T-helper 2 cell treated with Interferon-gamma antibody and Interleukin-4, amounts not matched to agents 5 μg/mL and 100 μg/mL, for 36 hours (primary cell): ENCODE measurements around the gene ASGR1.
A peak's percentile ranks its signal among the peaks of the same experiment; 100 is the strongest.
"Not testable (repeated sequence)": the region's sequence is repeated elsewhere in the genome, so short reads cannot be mapped to it uniquely, and the experiment has no call there.

ENCODE experiments used
- DNase-seq: peaks from one replicate; pipeline ENCODE4 v3.0.0; 2021; ENCODE audit warnings: low spot score
- H3K27ac Mint-ChIP-seq: one replicate; pipeline ENCODE4 v1.8.0; 2021; ENCODE audit warnings: mild to moderate bottlenecking, mixed read lengths
- H3K27me3 Mint-ChIP-seq: one replicate; pipeline ENCODE4 v1.8.0; 2021; ENCODE audit warnings: low read depth, mixed read lengths
- H3K36me3 Mint-ChIP-seq: one replicate; pipeline ENCODE4 v1.8.0; 2021; ENCODE audit warnings: low read depth, mixed read lengths
- H3K4me1 Mint-ChIP-seq: one replicate; pipeline ENCODE4 v1.8.0; 2021; ENCODE audit warnings: low read depth, mixed read lengths
- H3K4me3 Mint-ChIP-seq: one replicate; pipeline ENCODE4 v1.8.0; 2022; ENCODE audit warnings: mild to moderate bottlenecking, moderate library complexity, mixed read lengths
- H3K9me3 Mint-ChIP-seq: one replicate; pipeline ENCODE4 v1.8.0; 2021; ENCODE audit warnings: mixed read lengths

The ASGR1 gene

DNA sequence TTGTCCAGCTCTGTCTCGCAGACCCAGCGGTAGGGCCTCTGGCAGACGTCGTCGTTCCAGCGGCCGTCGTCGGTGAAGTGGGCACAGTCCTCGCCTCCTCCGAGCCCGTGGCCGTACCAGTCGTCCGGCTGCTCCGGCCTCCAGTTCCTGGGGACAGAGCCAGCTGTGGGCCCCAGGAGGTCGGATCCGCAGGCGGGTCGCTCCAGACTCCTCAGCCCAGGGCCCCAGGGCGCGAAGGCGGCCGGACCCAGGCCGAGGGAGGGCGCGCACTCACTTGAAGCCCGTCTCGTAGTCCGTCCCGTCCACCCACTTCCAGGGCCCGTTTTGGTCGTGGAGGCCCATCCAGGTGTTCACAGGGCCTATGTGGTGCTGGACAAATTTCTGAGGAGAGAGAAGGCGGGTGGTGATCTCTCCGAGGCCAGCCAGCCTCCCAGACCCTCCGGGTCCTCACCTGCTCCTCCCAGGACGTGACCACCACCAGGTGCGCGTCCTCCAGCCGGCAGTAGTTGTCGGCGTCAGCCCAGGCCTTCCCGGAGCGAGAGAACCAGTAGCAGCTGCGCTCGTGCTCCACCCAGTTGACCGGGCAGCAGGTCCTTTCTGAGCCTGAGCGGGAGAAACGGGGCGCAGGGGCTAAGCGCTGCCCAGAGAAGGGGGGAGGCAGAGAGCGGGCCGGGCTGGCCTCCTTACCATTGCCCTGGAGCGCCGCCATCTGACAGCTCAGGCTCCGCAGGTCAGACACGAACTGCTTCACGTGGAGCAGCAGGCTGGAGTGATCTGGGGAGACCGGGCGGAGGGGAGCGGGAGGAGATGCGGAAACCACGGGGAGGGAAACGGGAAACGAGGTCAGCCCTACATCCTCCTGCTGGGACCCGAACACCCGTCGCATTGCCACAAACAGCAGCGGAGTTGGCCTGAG lies 5.2 kb downstream of the ASGR1 start:
- Mint-ChIP-seq H3K9me3 (no peaks in the 10 kb centered on the region), H3K27me3 (peaks cover 18% of the 10 kb centered on the region), H3K4me3 (no peak overlapping the region), H3K27ac (no peak overlapping the region), H3K4me1 (peaks cover 15% of the 10 kb centered on the region), H3K36me3 (no peaks in the 10 kb centered on the region)
- peak; percentile 32 for DNase-seq

DNA sequence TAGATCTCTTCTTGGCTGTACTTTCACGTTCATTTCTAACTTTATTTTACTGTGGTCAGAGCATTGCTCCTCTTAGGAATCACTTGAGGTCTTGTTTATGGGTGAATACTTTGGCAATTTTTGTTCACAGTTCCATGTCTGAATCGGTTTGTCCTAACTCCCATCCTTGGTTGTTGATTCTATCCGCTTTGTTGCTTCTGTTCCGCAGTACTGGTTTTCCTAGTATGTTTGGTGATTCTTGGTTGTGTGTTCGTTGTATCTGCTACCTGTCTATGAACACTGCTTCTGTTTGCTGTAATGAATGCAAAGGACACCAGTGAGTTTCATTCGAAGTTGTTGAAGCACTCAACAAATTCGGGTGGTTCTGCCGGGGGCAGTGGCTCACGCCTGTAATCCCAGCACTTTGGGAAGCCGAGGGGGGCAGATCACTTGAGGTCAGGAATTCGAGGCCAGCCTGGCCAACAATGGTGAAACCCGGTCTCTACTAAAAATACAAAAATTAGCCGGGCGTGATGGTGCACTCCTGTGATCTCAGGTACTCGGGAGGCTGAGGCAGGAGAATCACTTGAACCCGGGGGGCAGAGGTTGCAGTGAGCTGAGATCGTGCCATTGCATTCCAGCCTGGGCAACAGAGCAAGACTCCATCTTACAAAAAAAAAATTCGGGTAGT lies 6.5 kb downstream of the ASGR1 start:
- not testable (repeated sequence) for DNase-seq, H3K4me3 Mint-ChIP-seq, H3K4me1 Mint-ChIP-seq, H3K27ac Mint-ChIP-seq, H3K27me3 Mint-ChIP-seq, H3K9me3 Mint-ChIP-seq, H3K36me3 Mint-ChIP-seq

DNA sequence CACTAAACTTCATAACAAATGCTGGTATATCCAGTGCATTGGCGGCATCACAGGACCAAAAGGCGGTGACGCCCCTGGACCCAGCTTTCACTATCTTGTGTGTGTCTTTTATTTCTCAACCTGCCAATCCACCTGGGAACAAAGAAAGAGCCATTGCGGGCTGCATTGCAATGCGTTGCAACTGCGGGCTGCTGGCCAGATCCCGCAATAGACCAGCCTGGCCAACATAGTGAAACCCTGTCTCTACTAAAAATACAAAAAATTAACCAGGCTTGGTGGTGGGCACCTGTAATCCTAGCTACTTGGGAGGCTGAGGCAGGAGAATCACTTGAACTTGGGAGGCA lies 9.6 kb downstream of the ASGR1 start:
- DNase-seq, H3K4me1 Mint-ChIP-seq, H3K36me3 Mint-ChIP-seq, H3K4me3 Mint-ChIP-seq, H3K9me3 Mint-ChIP-seq, H3K27me3 Mint-ChIP-seq, H3K27ac Mint-ChIP-seq: not testable (repeated sequence)

DNA sequence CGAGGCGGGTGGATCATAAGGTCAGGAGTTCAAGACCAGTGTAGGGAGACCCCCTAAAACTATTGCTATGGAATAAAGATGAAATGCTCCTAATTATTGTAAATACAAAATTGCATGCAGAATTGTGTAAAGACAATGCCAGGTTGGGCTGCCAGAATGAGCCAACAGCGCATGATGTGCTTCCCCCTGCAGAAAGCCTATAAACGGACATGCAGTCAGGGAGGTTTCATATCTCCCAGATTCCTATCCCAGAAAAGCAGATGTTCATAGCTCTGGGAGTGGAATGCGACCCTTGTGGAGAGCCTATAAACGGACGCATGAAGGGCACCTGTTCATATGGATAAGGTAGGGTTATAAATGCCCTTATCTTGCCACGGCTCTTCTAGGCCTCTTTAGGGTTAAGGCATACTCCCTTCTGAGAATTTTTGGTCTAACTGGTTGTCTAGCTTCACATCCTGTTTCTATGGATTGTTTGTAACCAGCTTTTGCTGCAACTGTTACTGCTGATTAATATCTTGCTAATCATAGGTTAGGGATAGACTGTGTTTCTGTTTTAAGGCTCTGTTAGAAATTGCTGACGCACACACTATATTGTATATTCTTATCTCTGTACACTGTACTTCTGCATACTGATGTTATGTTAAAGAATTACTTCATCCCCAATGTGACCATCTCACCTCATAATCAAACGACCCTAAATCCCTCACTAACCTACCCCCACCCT lies 10.2 kb downstream of the ASGR1 start:
- H3K27me3 Mint-ChIP-seq, DNase-seq, H3K27ac Mint-ChIP-seq, H3K36me3 Mint-ChIP-seq, H3K4me3 Mint-ChIP-seq, H3K9me3 Mint-ChIP-seq, H3K4me1 Mint-ChIP-seq: not testable (repeated sequence)

DNA sequence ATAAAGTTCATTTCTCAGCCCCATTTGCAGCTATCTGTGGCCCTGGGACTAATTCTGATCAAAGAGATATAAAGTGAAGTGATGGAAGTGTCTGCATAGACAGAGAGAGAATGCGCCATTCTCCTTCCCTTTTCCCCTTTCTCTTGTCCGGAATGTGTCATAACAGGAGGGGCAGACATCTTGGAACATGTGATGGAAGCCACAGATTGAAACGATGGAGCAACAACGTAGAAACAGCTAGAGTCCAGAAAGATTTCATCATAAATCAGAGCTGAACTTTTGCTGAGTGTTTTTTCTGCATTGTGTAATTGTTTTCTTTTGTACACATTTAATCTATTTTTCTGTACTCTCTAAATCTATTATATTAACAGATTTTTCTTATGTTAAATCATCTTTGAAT lies 11.3 kb downstream of the ASGR1 start:
- Mint-ChIP-seq H3K4me3 (no peak overlapping the region), H3K27ac (no peak overlapping the region), H3K27me3 (peaks cover 6% of the 10 kb centered on the region), H3K4me1 (peaks cover 4% of the 10 kb centered on the region), H3K36me3 (no peaks in the 10 kb centered on the region), H3K9me3 (no peaks in the 10 kb centered on the region)
- DNase-seq = no peak

DNA sequence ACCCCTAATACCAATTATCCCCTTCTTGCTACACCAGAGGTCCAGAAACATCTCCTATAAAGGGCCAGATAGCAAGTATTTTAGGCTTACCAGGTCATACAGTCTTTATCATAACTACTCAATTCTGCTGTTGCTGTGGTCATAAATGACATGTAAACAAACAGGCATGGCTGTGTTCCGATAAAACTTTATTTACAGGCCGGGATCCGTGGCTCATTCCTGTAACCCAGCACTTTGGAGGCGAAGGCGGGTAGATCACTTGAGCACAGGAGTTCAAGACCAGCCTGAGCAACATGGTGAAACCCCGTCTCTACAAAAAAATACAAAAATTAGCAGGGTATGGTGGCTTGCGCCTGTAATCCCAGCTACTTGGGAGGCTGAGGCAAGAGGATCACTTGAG lies 12.3 kb downstream of the ASGR1 start:
- H3K4me1 Mint-ChIP-seq = peaks cover 4% of the 10 kb centered on the region
- no peak for DNase-seq
- no peaks in the 10 kb centered on the region for H3K36me3 Mint-ChIP-seq
- H3K9me3 Mint-ChIP-seq = no peaks in the 10 kb centered on the region
- no peak overlapping the region for H3K4me3 Mint-ChIP-seq
- no peaks in the 10 kb centered on the region for H3K27me3 Mint-ChIP-seq
- H3K27ac Mint-ChIP-seq = no peak overlapping the region

DNA sequence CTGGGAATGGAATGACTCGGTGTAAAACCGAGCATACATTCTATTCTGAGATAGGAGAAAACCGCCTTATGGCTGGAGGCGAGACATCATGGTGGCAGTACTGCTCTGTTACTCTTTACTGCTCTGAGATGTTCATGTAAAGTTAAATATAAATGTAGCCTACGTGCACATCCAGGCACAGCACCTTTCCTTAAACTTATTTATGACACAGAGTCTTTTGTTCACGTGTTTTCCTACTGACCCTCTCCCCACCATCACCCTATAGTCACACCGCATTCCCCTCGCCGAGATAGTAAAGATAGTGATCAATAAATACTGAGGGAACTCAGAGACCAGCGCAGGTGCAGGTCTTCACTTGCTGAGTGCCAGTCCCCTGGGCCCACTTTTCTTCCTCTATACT lies 19.6 kb downstream of the ASGR1 start:
- H3K27me3 Mint-ChIP-seq, H3K36me3 Mint-ChIP-seq, H3K4me1 Mint-ChIP-seq, DNase-seq, H3K9me3 Mint-ChIP-seq, H3K4me3 Mint-ChIP-seq, H3K27ac Mint-ChIP-seq: not testable (repeated sequence)

DNA sequence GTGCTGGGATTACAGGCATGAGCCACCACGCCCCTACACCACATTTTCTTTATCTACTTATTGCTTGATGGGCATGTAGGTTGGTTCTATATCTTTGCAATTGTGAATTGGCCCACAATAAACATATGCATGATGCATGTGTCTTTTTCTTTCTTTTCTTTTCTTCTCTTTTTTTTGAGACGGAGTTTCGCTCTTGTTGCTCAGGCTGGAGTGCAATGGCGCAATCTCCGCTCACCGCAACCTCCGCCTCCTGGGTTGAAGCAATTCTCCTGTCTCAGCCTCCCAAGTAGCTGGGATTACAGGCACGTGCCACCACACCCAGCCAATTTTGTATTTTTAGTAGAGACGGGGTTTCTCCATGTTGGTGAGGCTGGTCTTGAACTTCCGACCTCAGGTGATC lies 20.7 kb downstream of the ASGR1 start:
- not testable (repeated sequence) for H3K36me3 Mint-ChIP-seq, DNase-seq, H3K4me1 Mint-ChIP-seq, H3K9me3 Mint-ChIP-seq, H3K27ac Mint-ChIP-seq, H3K4me3 Mint-ChIP-seq
- peaks cover 13% of the 10 kb centered on the region for H3K27me3 Mint-ChIP-seq

DNA sequence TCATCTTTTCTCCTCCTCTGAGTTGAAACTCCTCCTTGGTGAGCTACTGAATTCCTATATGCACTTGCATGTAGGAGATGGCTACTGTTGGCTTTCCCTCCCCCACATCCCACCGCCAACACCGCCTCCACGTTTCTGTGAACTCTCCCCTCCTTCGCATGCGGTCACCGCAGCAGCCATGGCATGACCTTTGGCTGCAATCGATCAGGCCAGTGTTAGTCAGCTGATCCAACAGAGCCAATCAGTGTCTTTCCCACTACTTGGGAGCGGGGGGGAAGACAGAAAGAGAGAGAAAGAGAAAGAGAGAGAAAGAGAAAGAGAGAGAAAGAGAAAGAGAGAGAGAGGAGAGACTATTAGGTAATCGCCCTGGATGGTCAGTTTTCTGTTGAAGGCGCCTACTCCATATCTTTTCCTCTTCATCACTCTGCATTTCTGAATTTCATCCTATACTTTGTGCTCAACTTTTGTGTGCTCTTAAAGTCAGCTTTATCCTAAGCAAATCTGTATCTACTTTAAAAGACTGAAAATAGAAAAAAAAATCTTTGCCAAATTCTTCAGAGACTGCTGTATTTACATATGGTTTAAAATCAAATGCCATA lies 22.7 kb downstream of the ASGR1 start:
- Mint-ChIP-seq H3K9me3 (no peaks in the 10 kb centered on the region), H3K36me3 (no peaks in the 10 kb centered on the region), H3K27ac (no peak overlapping the region), H3K27me3 (peaks cover 19% of the 10 kb centered on the region), H3K4me1 (no peaks in the 10 kb centered on the region), H3K4me3 (no peak overlapping the region)
- no peak for DNase-seq

DNA sequence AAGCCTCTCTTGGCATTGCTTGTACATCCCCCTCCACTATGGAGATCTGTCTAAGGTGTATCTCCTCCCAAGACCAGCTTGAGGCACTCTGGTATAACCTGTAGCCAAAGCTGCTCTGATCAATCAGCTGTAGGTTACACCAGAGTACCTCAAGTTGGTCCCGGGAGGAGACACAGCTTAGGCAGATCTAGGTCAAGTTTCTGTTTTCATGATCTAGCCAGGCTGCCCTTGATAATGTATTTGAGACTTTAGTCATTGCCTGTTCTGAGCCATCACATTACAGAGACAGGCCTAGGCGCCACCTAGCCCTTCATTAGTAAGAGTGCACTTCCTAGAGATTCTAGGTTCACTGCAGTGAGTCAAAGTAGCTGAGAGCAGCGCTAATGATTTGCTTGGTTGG lies 31.4 kb downstream of the ASGR1 start:
- H3K27ac Mint-ChIP-seq = no peak overlapping the region
- no peak for DNase-seq
- H3K9me3 Mint-ChIP-seq = no peaks in the 10 kb centered on the region
- no peak overlapping the region for H3K4me3 Mint-ChIP-seq
- no peaks in the 10 kb centered on the region for H3K36me3 Mint-ChIP-seq
- H3K4me1 Mint-ChIP-seq = no peaks in the 10 kb centered on the region
- H3K27me3 Mint-ChIP-seq = peaks cover 7% of the 10 kb centered on the region

DNA sequence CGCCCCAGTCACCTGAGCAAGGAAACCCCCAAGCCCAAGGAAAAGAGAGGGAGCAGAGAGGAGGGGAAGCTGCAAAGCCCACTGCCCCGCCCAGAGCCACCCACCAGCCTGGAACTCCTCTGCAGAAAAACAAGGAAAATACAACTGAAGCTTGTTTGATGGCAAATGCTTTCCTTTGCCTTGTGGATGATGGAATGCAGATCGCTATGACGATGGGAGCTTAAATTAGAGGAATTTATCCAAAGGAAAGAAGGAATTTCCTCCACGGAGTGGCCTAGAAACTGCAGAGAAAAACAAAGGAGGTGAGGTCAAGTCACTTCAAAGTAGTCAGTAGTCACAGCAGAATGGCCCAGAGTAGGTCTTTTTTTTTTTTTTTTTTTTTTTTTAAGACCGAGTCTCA lies 33.1 kb downstream of the ASGR1 start:
- no peaks in the 10 kb centered on the region for H3K4me1 Mint-ChIP-seq
- no peaks in the 10 kb centered on the region for H3K36me3 Mint-ChIP-seq
- H3K27me3 Mint-ChIP-seq = peaks cover 1% of the 10 kb centered on the region
- H3K9me3 Mint-ChIP-seq = no peaks in the 10 kb centered on the region
- H3K27ac Mint-ChIP-seq = no peak overlapping the region
- no peak overlapping the region for H3K4me3 Mint-ChIP-seq
- no peak for DNase-seq

DNA sequence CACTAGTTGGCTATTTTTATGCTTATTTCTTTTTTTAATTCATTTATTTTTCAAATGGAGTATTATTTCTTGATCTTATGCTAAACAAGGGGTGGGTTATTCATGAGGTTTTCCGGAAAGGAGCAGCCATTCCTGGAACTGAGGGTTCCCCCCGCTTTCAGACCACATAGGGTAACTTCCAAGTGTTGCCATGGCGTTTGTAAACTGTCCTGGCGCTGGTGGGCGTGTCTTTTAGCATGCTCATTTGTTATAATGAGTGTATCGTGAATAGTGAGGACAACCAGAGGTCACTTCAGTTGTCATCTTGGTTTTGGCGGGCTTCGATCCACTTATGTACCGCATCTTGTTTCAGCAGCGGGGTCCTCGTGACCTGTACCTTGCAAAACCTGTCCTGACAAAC lies 35.0 kb downstream of the ASGR1 start:
- H3K4me3 Mint-ChIP-seq = no peak overlapping the region
- H3K4me1 Mint-ChIP-seq = no peaks in the 10 kb centered on the region
- no peaks in the 10 kb centered on the region for H3K9me3 Mint-ChIP-seq
- peaks cover 2% of the 10 kb centered on the region for H3K27me3 Mint-ChIP-seq
- DNase-seq = no peak
- no peaks in the 10 kb centered on the region for H3K36me3 Mint-ChIP-seq
- no peak overlapping the region for H3K27ac Mint-ChIP-seq

DNA sequence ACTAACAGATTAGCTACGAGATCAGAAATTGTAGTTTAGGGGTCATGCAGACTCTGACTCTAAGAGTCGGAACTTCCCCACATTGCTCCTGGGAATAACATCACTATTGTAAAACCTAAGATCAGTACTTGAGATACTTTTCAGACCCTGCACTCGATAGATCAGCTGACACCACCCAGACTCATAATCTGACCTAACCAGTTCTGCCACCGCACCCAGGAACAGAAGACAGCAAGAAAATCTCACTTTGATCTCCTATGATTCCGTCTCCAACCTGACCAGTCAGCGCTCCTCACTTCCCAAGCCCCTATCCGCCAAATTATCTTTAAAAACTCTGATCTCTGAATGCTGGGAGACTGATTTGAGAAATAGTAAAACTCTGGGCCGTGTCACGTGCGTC lies 37.3 kb downstream of the ASGR1 start:
- no peak overlapping the region for H3K27ac Mint-ChIP-seq
- H3K9me3 Mint-ChIP-seq = no peaks in the 10 kb centered on the region
- H3K4me1 Mint-ChIP-seq = no peaks in the 10 kb centered on the region
- no peak for DNase-seq
- H3K36me3 Mint-ChIP-seq = no peaks in the 10 kb centered on the region
- no peak overlapping the region for H3K4me3 Mint-ChIP-seq
- H3K27me3 Mint-ChIP-seq = peaks cover 11% of the 10 kb centered on the region

DNA sequence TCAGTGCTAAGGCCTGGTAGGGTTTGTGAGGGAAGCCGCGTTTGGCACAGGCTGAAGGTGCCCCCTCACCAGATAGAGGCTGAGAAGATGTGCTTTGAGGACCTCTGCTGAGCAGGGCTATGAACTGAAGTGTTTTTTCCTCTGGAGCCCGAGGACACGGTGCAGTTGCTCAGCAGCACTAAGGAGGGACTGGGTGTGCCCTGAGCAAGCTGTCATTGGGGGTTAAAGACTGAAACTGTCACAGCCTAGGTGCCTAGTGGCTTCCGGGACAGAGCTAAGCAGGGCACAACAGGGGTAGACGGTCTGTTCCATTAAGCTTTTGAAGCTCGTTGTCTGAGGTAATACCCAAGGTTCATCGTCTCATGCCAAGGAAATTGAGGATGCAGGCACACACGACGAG lies 39.8 kb downstream of the ASGR1 start:
- Mint-ChIP-seq H3K9me3 (no peaks in the 10 kb centered on the region), H3K27me3 (peaks cover 15% of the 10 kb centered on the region), H3K4me1 (peaks cover 4% of the 10 kb centered on the region), H3K36me3 (no peaks in the 10 kb centered on the region), H3K4me3 (no peak overlapping the region), H3K27ac (no peak overlapping the region)
- no peak for DNase-seq
